Suprapubic skin (tissue), 4 donors: ENCODE measurements around the gene INS. TPM values are rescaled to one million over a fixed set of nuclear protein-coding genes. Genes with fewer than 3 reads are reported as not detected.

ENCODE experiments used
- DNase-seq, 2 donors: peaks; one replicate each; pipeline ENCODE4 v3.0.0-alpha.2; 2019; ENCODE audit warnings: low spot score in 2 of 2
- H3K27ac ChIP-seq: fragments of 200-600 bp; sonication (generic); one replicate; pipeline ENCODE4 v1.5.1; 2019
- H3K27me3 ChIP-seq: fragments of 200-600 bp; sonication (generic); one replicate; pipeline ENCODE4 v1.5.1; 2019
- H3K36me3 ChIP-seq: fragments of 200-600 bp; sonication (generic); one replicate; pipeline ENCODE4 v1.5.1; 2019
- H3K4me1 ChIP-seq: fragments of 200-600 bp; sonication (generic); one replicate; pipeline ENCODE4 v1.5.1; 2019
- H3K4me3 ChIP-seq: fragments of 200-600 bp; sonication (generic); one replicate; pipeline ENCODE4 v1.5.1; 2019; ENCODE audit warnings: mild to moderate bottlenecking
- H3K9me3 ChIP-seq: fragments of 200-600 bp; sonication (generic); one replicate; pipeline ENCODE4 v1.5.1; 2019
- EP300 ChIP-seq: sonication (generic); formaldehyde crosslinking; IDR thresholded peaks from one replicate; pipeline ENCODE4 v1.6.1; 2017; ENCODE audit warnings: antibody characterized with exemption
- POLR2A ChIP-seq, 2 donors: fragments of 450-650 bp; IDR thresholded peaks; one replicate each; pipeline ENCODE4 v1.6.1; 2017; ENCODE audit warnings: antibody characterized with exemption in 2 of 2, mild to moderate bottlenecking in 2 of 2, moderate library complexity in 2 of 2
- POLR2AphosphoS5 ChIP-seq, 3 donors: sonication (generic); formaldehyde crosslinking; IDR thresholded peaks; one replicate each; pipeline ENCODE4 v1.6.1; 2017; ENCODE audit warnings: antibody characterized with exemption in 3 of 3
- WGBS: methylation state at CpG from one replicate; pipeline ENCODE4 v1.1.5; 2018; 5-methylcytosine and 5-hydroxymethylcytosine counted together
- total RNA-seq, 4 donors: library from RNA; depleted of rRNA; stranded (reverse); fragments of >200 nt; gene quantifications; one replicate each; pipeline ENCODE4 v1.1.0, GENCODE V29; 2016
- TF ChIP-seq, protein P1 (sequence below), 2 donors: fragments of 200-600 bp in 1 of 2; fragments of 450-650 bp in 1 of 2; sonication (generic) in 1 of 2; IDR thresholded peaks; one replicate each; pipeline ENCODE4 v1.5.1; 2016 to 2019; ENCODE audit warnings: antibody characterized with exemption in 2 of 2, mild to moderate bottlenecking in 1 of 2, moderate library complexity in 1 of 2

The INS gene
- total RNA-seq, 4 donors from 2014 or later, result not detected

DNA sequence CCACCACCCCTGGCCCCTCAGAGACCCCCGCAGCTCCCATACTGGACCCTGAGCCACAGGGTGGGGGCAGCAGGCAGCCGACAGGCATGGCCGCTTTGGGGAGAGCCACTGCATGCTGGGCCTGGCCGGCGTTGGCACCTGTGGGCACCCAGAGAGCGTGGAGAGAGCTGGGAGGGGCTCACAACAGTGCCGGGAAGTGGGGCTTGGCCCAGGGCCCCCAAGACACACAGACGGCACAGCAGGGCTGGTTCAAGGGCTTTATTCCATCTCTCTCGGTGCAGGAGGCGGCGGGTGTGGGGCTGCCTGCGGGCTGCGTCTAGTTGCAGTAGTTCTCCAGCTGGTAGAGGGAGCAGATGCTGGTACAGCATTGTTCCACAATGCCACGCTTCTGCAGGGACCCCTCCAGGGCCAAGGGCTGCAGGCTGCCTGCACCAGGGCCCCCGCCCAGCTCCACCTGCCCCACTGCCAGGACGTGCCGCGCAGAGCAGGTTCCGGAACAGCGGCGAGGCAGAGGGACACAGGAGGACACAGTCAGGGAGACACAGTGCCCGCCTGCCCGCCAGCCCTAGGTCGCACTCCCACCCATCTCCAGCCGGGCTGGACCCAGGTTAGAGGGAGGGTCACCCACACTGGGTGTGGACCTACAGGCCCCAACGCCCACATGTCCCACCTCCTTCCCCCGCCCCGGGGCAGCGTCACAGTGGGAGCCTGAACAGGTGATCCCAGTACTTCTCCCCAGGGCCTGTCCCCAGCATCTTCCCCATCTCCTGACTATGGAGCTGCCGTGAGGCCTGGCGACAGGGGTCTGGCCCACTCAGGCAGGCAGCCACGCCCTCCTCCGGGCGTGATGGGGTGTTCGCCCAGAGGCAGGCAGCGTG lies 1.2 kb downstream of the INS start:
- Histone ChIP-seq H3K9me3 (no peaks in the 10 kb centered on the region), H3K27me3 (peaks cover 78% of the 10 kb centered on the region), H3K4me1 (no peaks in the 10 kb centered on the region), H3K4me3 (no peak overlapping the region), H3K27ac (no peak overlapping the region), H3K36me3 (no peaks in the 10 kb centered on the region)
- TF ChIP-seq POLR2AphosphoS5 (IDR thresholded peaks at IDR 0.05) (no peak), POLR2A (IDR thresholded peaks at IDR 0.05) (no peak), EP300 (no peak)
- TF ChIP-seq, protein P1, sequence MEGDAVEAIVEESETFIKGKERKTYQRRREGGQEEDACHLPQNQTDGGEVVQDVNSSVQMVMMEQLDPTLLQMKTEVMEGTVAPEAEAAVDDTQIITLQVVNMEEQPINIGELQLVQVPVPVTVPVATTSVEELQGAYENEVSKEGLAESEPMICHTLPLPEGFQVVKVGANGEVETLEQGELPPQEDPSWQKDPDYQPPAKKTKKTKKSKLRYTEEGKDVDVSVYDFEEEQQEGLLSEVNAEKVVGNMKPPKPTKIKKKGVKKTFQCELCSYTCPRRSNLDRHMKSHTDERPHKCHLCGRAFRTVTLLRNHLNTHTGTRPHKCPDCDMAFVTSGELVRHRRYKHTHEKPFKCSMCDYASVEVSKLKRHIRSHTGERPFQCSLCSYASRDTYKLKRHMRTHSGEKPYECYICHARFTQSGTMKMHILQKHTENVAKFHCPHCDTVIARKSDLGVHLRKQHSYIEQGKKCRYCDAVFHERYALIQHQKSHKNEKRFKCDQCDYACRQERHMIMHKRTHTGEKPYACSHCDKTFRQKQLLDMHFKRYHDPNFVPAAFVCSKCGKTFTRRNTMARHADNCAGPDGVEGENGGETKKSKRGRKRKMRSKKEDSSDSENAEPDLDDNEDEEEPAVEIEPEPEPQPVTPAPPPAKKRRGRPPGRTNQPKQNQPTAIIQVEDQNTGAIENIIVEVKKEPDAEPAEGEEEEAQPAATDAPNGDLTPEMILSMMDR (IDR thresholded peaks at IDR 0.05), result no peak
- WGBS, result 72% methylated on average over 12 of the region's 36 CpGs
- DNase-seq, result no peak

DNA sequence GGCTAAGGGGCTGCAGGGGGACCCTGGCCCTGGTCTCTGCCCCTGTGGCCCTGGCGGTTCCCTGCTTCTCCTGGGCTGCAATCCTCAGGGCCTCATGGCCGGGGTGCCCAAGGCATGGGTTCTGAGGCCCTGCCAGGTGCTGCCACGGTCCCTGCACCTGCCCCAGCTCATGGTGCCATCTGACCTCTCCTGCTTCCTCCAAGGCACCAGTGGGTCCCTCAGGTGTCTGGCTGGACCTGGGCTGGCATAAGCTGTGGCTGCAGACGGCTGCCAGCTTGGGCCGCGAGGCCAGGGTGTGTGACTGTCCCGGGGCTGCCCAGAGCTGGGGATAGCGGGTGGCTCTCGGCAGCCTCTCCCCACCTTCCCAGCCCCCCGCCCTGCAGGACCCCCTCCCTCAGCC lies 2.0 kb downstream of the INS start:
- Histone ChIP-seq H3K9me3 (no peaks in the 10 kb centered on the region), H3K4me3 (no peak overlapping the region), H3K36me3 (no peaks in the 10 kb centered on the region), H3K4me1 (no peaks in the 10 kb centered on the region), H3K27me3 (peaks cover 72% of the 10 kb centered on the region), H3K27ac (no peak overlapping the region)
- DNase-seq, result no peak
- WGBS, result 89% methylated on average over 9 of the region's 10 CpGs
- TF ChIP-seq POLR2A (IDR thresholded peaks at IDR 0.05) (no peak), EP300 (no peak), POLR2AphosphoS5 (IDR thresholded peaks at IDR 0.05) (no peak)
- TF ChIP-seq, protein P1 (IDR thresholded peaks at IDR 0.05), result no peak

DNA sequence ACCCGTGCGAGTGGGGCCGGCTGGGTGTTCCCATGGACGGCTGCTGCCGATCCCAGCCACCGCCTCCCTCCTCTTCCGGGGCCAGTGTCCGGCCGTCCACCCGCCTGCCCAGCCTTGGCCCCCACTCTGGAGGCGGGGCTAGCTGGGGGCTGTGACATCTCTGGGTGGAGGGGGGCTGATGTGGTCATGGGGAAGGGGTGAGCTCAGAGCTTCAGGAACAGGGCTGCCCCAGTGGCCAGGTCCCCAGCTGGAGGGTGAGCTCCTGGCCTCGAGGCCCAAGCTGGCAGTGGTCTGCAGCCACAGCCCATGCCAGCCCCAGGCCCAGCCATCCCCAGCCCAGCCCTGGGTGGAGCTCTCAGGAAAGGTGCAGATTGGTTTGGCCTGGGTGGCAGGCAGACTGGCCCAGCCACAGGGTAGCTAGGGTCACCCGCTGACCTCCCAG lies 2.7 kb downstream of the INS start:
- H3K4me1 ChIP-seq, result no peaks in the 10 kb centered on the region
- H3K4me3 ChIP-seq, result no peak overlapping the region
- no peaks in the 10 kb centered on the region for H3K36me3 ChIP-seq
- H3K9me3 ChIP-seq, result no peaks in the 10 kb centered on the region
- 64% methylated on average over 10 of the region's 13 CpGs for WGBS
- peaks cover 66% of the 10 kb centered on the region for H3K27me3 ChIP-seq
- H3K27ac ChIP-seq, result no peak overlapping the region
- no peak for DNase-seq
- TF ChIP-seq POLR2AphosphoS5 (IDR thresholded peaks at IDR 0.05), result no peak
- TF ChIP-seq, protein P1 (IDR thresholded peaks at IDR 0.05), result no peak
- no peak for TF ChIP-seq POLR2A (IDR thresholded peaks at IDR 0.05)
- no peak for TF ChIP-seq EP300

DNA sequence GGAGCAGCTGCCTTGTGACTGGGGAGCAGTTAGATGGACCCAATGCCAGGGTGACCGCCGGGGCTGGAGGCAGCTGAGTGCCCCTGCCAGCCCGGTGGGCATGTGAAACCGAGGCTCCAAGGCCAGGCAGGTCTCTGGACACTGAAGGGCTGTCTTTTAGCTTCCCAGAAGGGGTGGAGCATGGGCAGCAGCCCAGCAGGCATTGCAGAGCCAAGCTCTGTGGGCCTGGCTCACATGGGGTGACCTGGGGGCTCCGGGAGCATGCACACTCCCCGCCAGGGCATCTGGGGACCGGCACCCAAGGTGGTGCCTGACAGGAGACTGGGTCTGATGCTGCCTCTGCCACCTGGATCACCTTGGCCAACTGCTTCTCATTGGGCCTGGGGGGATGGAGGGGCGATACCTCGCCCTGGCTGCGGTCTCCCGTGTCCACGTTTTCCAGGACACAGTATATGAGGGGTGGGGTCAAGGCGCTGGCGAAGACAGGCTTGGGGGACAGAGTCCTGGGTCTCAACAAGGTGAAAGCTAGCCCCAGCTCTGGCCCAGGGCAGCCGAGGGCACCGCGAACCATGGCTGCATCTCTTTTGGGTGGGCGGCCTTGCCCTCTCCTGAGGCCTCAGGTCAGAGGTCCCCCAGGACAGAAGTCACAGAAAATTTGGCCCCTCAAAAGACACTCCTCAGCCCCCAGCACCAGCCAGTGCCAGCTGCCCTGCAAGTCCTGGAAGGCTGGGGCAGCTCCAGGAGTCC lies 3.5 kb downstream of the INS start:
- no peak overlapping the region for H3K4me3 ChIP-seq
- no peaks in the 10 kb centered on the region for H3K4me1 ChIP-seq
- H3K9me3 ChIP-seq, result no peaks in the 10 kb centered on the region
- no peak for TF ChIP-seq EP300
- no peak for TF ChIP-seq POLR2AphosphoS5 (IDR thresholded peaks at IDR 0.05)
- TF ChIP-seq, protein P1 (IDR thresholded peaks at IDR 0.05), result no peak
- TF ChIP-seq POLR2A (IDR thresholded peaks at IDR 0.05), result no peak
- H3K36me3 ChIP-seq, result no peaks in the 10 kb centered on the region
- peaks cover 57% of the 10 kb centered on the region for H3K27me3 ChIP-seq
- DNase-seq, result no peak
- WGBS, result 73% methylated on average over 7 of the region's 18 CpGs
- no peak overlapping the region for H3K27ac ChIP-seq
